Measurements from ENCODE around the gene IGFBP5.

IGFBP5 gene

DNA sequence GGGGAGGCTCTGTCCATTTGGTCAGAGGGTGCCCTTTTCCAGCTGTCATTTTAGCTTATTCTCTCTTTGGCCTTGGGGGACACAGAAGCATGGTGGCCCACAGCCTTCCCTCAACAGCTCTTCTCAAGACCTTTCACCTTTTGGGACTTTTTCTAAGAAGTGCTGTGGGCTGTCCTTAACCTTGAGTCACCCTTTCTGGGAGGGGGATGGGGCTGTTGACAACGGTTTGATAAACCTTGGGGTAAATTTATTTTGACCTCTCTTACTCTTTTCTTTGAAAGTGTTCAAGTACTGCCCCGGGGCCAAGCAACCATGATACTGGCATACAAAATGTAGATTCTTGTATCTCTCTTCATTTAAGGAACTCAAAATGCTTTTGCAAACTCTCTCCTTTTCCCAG lies 13.7 kb downstream of the IGFBP5 start:
- TF ChIP-seq, protein P1, sequence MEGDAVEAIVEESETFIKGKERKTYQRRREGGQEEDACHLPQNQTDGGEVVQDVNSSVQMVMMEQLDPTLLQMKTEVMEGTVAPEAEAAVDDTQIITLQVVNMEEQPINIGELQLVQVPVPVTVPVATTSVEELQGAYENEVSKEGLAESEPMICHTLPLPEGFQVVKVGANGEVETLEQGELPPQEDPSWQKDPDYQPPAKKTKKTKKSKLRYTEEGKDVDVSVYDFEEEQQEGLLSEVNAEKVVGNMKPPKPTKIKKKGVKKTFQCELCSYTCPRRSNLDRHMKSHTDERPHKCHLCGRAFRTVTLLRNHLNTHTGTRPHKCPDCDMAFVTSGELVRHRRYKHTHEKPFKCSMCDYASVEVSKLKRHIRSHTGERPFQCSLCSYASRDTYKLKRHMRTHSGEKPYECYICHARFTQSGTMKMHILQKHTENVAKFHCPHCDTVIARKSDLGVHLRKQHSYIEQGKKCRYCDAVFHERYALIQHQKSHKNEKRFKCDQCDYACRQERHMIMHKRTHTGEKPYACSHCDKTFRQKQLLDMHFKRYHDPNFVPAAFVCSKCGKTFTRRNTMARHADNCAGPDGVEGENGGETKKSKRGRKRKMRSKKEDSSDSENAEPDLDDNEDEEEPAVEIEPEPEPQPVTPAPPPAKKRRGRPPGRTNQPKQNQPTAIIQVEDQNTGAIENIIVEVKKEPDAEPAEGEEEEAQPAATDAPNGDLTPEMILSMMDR (IDR thresholded peaks at IDR 0.05; ENCODE audit: insufficient read depth, low read length, missing control alignments): no peak
- ChIA-PET CTCF (interaction anchor here (0.6 to 5.8 kb wide), 45 partner anchors 7 to 1080 kb away, joined by 3 to 48 read pairs (median 5); partner anchors contain the start of gene IGFBP5), POLR2A (no interaction called here)
- DNase-seq (ENCODE audit: low read depth, low spot score): no peak
- no peak overlapping the region for H3K4me3 ChIP-seq (ENCODE audit: low read depth, low read length)

DNA sequence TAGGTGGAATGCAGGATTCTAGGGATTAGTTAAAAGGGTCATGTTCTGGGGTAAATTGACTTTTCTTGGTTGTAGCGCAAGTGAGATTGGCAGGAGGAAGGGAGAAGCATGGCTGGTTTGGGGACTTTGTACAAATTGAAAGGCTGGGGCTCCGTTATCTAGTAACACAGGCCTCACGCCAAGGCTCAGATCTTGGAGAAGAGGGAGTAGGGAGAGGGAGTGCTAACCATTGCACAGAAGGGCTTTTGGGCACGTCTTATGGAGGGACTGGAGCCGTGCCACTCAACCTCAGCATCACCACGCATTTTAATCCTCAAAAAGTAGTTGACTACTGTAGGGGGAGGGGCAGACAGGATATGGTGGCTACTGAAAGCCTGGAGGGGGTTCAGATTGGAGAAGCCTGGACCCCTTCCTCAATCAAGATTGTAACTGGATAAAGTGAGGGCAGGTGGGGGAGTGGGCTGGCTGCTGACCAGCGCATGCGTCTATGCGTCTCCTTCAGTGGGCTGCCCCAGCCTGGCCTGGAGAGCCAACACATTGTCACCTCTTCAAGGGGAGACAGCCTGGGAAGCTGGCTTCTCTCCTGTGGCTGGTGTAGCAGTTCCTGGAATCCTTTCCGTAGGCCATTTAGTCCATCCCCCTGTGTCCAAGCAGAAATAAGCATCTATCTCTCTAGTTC lies 14.3 kb downstream of the IGFBP5 start:
- H3K4me3 ChIP-seq (ENCODE audit: low read depth, low read length): no peak overlapping the region
- no peak for DNase-seq (ENCODE audit: low read depth, low spot score)
- TF ChIP-seq, protein P1 (IDR thresholded peaks at IDR 0.05; ENCODE audit: insufficient read depth, low read length, missing control alignments): no peak
- ChIA-PET POLR2A (no interaction called here), CTCF (interaction anchor here (1.2 to 5.8 kb wide), 14 partner anchors 13 to 1075 kb away, joined by 3 to 48 read pairs (median 11); partner anchors contain the start of gene IGFBP5)

DNA sequence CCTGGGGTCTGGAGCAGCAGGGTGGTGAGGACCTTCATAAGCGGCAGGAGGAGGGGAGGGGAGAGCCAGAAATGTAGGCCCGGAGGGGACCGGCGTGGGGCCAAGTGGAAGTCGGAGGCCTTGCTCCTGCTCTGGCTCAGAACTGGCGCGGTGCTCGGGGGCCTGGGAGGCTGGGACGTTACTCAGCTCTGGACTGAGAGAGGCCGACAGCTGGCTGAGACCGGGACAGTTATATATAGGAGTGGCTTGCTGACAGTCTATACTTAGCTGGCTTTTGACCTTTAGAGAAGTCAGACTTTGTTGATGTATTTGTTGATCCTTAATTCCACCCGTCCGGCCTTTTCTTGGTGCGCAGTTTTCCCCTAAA lies 15.7 kb downstream of the IGFBP5 start:
- ChIA-PET POLR2A (no interaction called here), CTCF (interaction anchor here (1.9 kb wide), 1 partner anchor 1033 kb away, joined by 5 read pairs; no protein-coding TSS in a partner anchor)
- DNase-seq (ENCODE audit: low read depth, low spot score): no peak
- no peak overlapping the region for H3K4me3 ChIP-seq (ENCODE audit: low read depth, low read length)
- TF ChIP-seq, protein P1 (IDR thresholded peaks at IDR 0.05; ENCODE audit: insufficient read depth, low read length, missing control alignments): no peak

DNA sequence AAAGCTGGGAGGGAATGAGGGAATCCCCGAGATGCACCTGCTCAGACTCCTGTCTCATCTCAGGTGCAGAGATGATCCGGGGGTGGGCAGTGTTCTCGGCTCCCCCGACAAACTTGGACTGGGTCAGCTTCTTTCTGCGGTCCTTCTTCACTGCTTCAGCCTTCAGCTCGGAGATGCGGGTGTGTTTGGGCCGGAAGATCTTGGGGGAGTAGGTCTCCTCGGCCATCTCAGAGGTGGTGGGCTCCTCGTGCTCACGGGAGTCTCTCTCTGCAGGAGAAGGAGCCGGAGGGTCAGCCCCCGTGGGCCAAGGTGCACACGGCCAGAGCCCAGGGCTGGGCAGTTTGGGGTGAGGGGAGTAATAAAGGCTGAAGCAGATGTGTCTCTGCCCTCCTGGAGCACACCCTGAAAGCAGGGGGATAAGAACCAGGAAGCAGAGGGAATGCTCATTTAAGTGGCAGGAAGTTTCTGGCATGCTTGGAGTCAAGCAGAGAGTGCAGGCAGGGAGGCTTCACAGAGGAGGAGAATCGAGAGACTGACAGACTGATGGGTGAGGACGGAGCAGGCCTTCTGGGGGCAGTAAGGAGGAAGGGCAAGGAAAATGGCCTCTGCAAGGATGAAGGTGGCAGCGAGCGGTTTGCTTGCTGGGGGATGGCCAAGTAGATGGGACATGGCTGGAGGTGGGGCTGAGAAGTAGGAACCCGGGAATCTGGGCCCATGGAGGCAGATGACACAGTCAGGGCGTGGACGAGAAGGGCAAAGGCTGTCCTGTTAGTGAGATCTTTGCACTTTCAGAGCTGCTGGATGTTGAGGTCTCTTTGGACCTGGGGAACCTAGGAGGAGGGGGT lies 16.3 kb downstream of the IGFBP5 start:
- H3K4me3 ChIP-seq (ENCODE audit: low read depth, low read length): no peak overlapping the region
- TF ChIP-seq, protein P1 (IDR thresholded peaks at IDR 0.05; ENCODE audit: insufficient read depth, low read length, missing control alignments): no peak
- POLR2A ChIA-PET: no interaction called here
- no peak for DNase-seq (ENCODE audit: low read depth, low spot score)
- CTCF ChIA-PET: interaction anchor here (1.4 to 36.8 kb wide), 3 partner anchors 12 to 1034 kb away, joined by 5 to 1277 read pairs (median 7); no protein-coding TSS in a partner anchor

DNA sequence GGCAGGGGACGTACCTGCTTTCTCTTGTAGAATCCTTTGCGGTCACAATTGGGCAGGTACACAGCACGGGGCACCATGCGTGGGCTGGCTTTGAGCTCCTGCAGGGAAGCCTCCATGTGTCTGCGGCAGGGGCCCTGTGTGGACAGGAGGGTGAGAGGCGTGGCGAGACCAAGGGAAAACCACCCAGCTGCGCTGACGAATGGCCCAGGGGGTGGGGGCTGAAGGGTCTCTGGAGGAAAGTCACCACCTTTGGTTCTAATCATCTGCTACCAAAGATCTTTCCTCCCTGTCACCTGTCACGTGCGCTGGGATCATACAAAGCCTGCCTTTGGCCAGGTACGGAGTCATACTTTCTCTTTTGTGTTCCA lies 17.3 kb downstream of the IGFBP5 start:
- H3K4me3 ChIP-seq (ENCODE audit: low read depth, low read length): no peak overlapping the region
- DNase-seq (ENCODE audit: low read depth, low spot score): no peak
- TF ChIP-seq, protein P1 (IDR thresholded peaks at IDR 0.05; ENCODE audit: insufficient read depth, low read length, missing control alignments): no peak
- ChIA-PET POLR2A (no interaction called here), CTCF (interaction anchor here (1.1 to 36.8 kb wide), 3 partner anchors 11 to 488 kb away, joined by 4 to 1277 read pairs (median 7); no protein-coding TSS in a partner anchor)
